ENCODE data around the gene TGFB1.

GRCh38 chr19:41397086-41398049 lies 43.6 kb upstream of the TGFB1 start, which contains the start of the genes BCKDHA and EXOSC5:
- TF ChIP-seq TAF1 (IDR thresholded peaks at IDR 0.05; ENCODE audit: borderline replicate concordance, low read depth, low read length) (peak; percentile 66), POLR2A (IDR thresholded peaks at IDR 0.05; ENCODE audit: low read depth, low read length) (peak; percentile 64; the same call in 1 of the 2 replicates), POLR2AphosphoS5 (IDR thresholded peaks at IDR 0.05; ENCODE audit: low read depth, low read length) (peak; percentile 67)
